HepG2 (cell line): ENCODE data around the gene TST. TPM values are rescaled to one million over a fixed set of nuclear protein-coding genes. Genes with fewer than 3 reads are reported as not detected.
A peak's percentile ranks its signal among the peaks of the same experiment; 100 is the strongest.

Experiments used
- AGO2 ChIP-seq: fragments of 200-400 bp; formaldehyde crosslinking; optimal IDR thresholded peaks from 2 replicates; pipeline ENCODE3; 2017; ENCODE audit warnings: mild to moderate bottlenecking, low read depth, low read length, moderate library complexity
- CREM ChIP-seq, 2 experiments: sonication (generic) in 1 of 2; formaldehyde crosslinking in 1 of 2; IDR thresholded peaks; 2 replicates each; pipeline versions ENCODE4 v1.4.0 to v1.6.1; 2016 to 2020; ENCODE audit warnings: antibody characterized with exemption in 1 of 2, mild to moderate bottlenecking in 1 of 2, missing genetic modification reagents in 1 of 2
- ESRRA ChIP-seq: sonication (generic); formaldehyde crosslinking; IDR thresholded peaks from 2 replicates; pipeline ENCODE4 v1.5.1; 2020; ENCODE audit warnings: mild to moderate bottlenecking, low read depth, missing genetic modification reagents
- FOXA1 ChIP-seq, 2 experiments: fragments of 450-650 bp in 1 of 2; sonication (generic) in 1 of 2; formaldehyde crosslinking in 1 of 2; IDR thresholded peaks; 2 replicates each; pipeline versions ENCODE4 v1.4.0 to v1.6.1; 2016 to 2020; ENCODE audit warnings: missing genetic modification reagents in 1 of 2
- GABPA ChIP-seq, 2 experiments: IDR thresholded peaks; 2 replicates each; pipeline ENCODE4 v1.6.1; 2011 to 2016; ENCODE audit warnings: low read depth in 2 of 2, low read length in 1 of 2, missing biosample characterization in 1 of 2, missing genetic modification characterization in 1 of 2
- HMG20A ChIP-seq: IDR thresholded peaks from 2 replicates; pipeline ENCODE4 v1.6.1; 2016; ENCODE audit warnings: borderline replicate concordance
- KDM1A ChIP-seq: IDR thresholded peaks from 2 replicates; pipeline ENCODE4 v1.6.1; 2016; ENCODE audit warnings: missing compliant biosample characterization
- KLF11 ChIP-seq: IDR thresholded peaks from 2 replicates; pipeline ENCODE4 v1.6.1; 2016; ENCODE audit warnings: missing compliant biosample characterization
- KLF15 ChIP-seq: sonication (generic); formaldehyde crosslinking; IDR thresholded peaks from 2 replicates; pipeline ENCODE4 v1.8.1; 2023; ENCODE audit warnings: borderline replicate concordance, mild to moderate bottlenecking, inconsistent platforms, missing genetic modification reagents, mixed read lengths
- MIER3 ChIP-seq: IDR thresholded peaks from 2 replicates; pipeline ENCODE4 v1.6.1; 2016; ENCODE audit warnings: missing compliant biosample characterization, borderline replicate concordance
- SMARCE1 ChIP-seq: fragments of 450-650 bp; IDR thresholded peaks from 2 replicates; pipeline ENCODE4 v1.6.1; 2017; ENCODE audit warnings: borderline replicate concordance
- TGIF2 ChIP-seq: IDR thresholded peaks from 2 replicates; pipeline ENCODE4 v1.6.1; 2016; ENCODE audit warnings: control low read depth, missing compliant biosample characterization
- THAP11 ChIP-seq: IDR thresholded peaks from 2 replicates; pipeline ENCODE4 v1.6.1; 2016; ENCODE audit warnings: missing biosample characterization, missing genetic modification reagents
- XRCC5 ChIP-seq: fragments of 200-400 bp; formaldehyde crosslinking; optimal IDR thresholded peaks from 2 replicates; pipeline ENCODE3; 2017; ENCODE audit warnings: mild to moderate bottlenecking, low read length
- ZFY ChIP-seq: sonication (generic); formaldehyde crosslinking; IDR thresholded peaks from 2 replicates; pipeline ENCODE4 v1.4.0; 2020; ENCODE audit warnings: missing genetic modification reagents
- ZNF232 ChIP-seq: sonication (generic); formaldehyde crosslinking; IDR thresholded peaks from 2 replicates; pipeline ENCODE4 v1.4.0; 2020; ENCODE audit warnings: missing genetic modification reagents, borderline replicate concordance
- ZNF24 ChIP-seq: fragments of 450-650 bp; IDR thresholded peaks from 2 replicates; pipeline ENCODE4 v1.6.1; 2017; ENCODE audit warnings: antibody characterized with exemption, mild to moderate bottlenecking
- ZNF431 ChIP-seq: sonication (generic); formaldehyde crosslinking; IDR thresholded peaks from 2 replicates; pipeline ENCODE4 v1.9.0; 2022; ENCODE audit warnings: missing genetic modification reagents, low read depth, mild to moderate bottlenecking, borderline replicate concordance
- ZNF567 ChIP-seq: sonication (generic); formaldehyde crosslinking; IDR thresholded peaks from 2 replicates; pipeline ENCODE4 v1.8.1; 2023; ENCODE audit warnings: mild to moderate bottlenecking, missing genetic modification reagents, borderline replicate concordance
- polyA plus RNA-seq, 8 experiments: library from polyadenylated mRNA; depleted of rRNA in 3 of 8; stranded (reverse) in 7 of 8; unstranded in 1 of 8; fragments of >200 nt; fragmentation: Illumina TruSeq in 4 of 8; extraction: Trizol in 4 of 8; gene quantifications; 2 replicates each; pipeline versions ENCODE4 v1.2.1 to v1.2.3, GENCODE V29; 2011 to 2016; ENCODE audit warnings: low read depth in 4 of 8, missing spikeins in 1 of 8, mixed read lengths in 1 of 8; ENCODE audit not compliant: insufficient read depth in 1 of 8
- total RNA-seq, 5 experiments: library from RNA; depleted of rRNA; stranded (reverse); fragments of >200 nt; fragmentation: Illumina TruSeq; extraction: Trizol; gene quantifications; 2 replicates each; pipeline ENCODE4 v1.2.3, GENCODE V29; 2016; ENCODE audit warnings: low read depth in 1 of 5
- TF ChIP-seq, protein P1 (sequence below): sonication (generic); formaldehyde crosslinking; IDR thresholded peaks from 2 replicates; pipeline ENCODE4 v1.4.0; 2020; ENCODE audit warnings: missing genetic modification reagents
- TF ChIP-seq, protein P2 (sequence below): IDR thresholded peaks from 2 replicates; pipeline ENCODE4 v1.6.1; 2012; ENCODE audit warnings: inconsistent platforms
- TF ChIP-seq, protein P3 (sequence below): sonication (generic); formaldehyde crosslinking; IDR thresholded peaks from 2 replicates; pipeline ENCODE4 v1.4.0; 2020; ENCODE audit warnings: missing genetic modification reagents
- TF ChIP-seq, protein P4 (sequence below): sonication (generic); formaldehyde crosslinking; IDR thresholded peaks from 2 replicates; pipeline ENCODE4 v1.8.0; 2022; ENCODE audit warnings: mild to moderate bottlenecking, missing genetic modification reagents, moderate library complexity
- TF ChIP-seq, protein P5 (sequence below), 2 experiments: fragments of 450-650 bp in 1 of 2; sonication (generic) in 1 of 2; formaldehyde crosslinking; IDR thresholded peaks; 2 replicates each; pipeline versions ENCODE4 v1.5.0 to v1.8.0; 2020 to 2022; ENCODE audit warnings: mild to moderate bottlenecking in 1 of 2, missing genetic modification reagents in 1 of 2

Gene TST
- total and polyA plus RNA-seq, 2 of the 13 experiments (the other 11 are each of a cell fraction or from before 2014, with no cell fraction given), result 44.6 to 63.6 TPM

DNA sequence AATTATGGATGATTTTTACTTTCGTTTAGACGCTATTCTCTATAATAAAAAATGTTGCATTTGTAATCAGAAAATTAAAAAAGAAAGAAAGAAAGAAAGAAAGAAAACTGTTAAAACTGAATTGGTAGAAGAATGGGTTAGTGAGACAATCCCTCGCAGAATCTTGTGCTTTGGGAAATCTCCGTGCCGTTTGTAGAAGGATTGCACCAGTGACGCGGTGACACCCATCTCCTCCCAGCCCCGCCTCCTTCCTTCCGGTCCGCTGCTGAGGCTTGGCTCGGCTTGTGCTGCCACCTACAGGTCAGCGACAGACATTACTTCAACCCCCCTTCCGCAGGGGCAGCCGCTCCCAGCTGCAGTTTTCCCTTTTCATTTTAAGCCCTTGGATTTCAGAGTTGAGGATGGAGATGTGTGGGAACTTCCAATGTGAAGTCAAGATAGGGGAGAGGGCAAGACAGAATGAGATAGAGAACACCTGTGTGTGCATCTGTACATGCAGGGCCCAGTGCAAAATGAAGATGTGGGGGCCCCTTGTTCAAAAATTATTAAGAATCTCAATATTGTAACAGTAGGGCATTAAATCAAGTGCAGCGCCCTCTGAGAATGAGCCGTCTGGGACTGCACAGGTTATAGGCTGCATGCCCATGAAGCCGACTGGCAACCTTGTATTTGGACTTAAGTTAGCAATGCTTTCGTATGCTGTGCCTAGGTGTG lies 41.1 kb downstream of the TST start (continued):
- TF ChIP-seq ZNF232 (CRISPR knock-in tag), result no peak
- TF ChIP-seq FOXA1 (IDR thresholded peaks at IDR 0.05), result no peak
- no peak for TF ChIP-seq FOXA1 (CRISPR knock-in tag; IDR thresholded peaks at IDR 0.05)
- TF ChIP-seq, protein P1, sequence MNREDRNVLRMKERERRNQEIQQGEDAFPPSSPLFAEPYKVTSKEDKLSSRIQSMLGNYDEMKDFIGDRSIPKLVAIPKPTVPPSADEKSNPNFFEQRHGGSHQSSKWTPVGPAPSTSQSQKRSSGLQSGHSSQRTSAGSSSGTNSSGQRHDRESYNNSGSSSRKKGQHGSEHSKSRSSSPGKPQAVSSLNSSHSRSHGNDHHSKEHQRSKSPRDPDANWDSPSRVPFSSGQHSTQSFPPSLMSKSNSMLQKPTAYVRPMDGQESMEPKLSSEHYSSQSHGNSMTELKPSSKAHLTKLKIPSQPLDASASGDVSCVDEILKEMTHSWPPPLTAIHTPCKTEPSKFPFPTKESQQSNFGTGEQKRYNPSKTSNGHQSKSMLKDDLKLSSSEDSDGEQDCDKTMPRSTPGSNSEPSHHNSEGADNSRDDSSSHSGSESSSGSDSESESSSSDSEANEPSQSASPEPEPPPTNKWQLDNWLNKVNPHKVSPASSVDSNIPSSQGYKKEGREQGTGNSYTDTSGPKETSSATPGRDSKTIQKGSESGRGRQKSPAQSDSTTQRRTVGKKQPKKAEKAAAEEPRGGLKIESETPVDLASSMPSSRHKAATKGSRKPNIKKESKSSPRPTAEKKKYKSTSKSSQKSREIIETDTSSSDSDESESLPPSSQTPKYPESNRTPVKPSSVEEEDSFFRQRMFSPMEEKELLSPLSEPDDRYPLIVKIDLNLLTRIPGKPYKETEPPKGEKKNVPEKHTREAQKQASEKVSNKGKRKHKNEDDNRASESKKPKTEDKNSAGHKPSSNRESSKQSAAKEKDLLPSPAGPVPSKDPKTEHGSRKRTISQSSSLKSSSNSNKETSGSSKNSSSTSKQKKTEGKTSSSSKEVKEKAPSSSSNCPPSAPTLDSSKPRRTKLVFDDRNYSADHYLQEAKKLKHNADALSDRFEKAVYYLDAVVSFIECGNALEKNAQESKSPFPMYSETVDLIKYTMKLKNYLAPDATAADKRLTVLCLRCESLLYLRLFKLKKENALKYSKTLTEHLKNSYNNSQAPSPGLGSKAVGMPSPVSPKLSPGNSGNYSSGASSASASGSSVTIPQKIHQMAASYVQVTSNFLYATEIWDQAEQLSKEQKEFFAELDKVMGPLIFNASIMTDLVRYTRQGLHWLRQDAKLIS (CRISPR knock-in tag), result no peak
- TF ChIP-seq THAP11 (CRISPR knock-in tag), result peak; percentile 64
- no peak for TF ChIP-seq ZFY (CRISPR knock-in tag)
- peak; percentile 88 for TF ChIP-seq XRCC5
- TF ChIP-seq KLF11 (CRISPR knock-in tag), result no peak
- peak; percentile 64 for TF ChIP-seq GABPA (IDR thresholded peaks at IDR 0.05; ENCODE audit: low read depth, low read length)
- peak; percentile 88 for TF ChIP-seq GABPA (CRISPR knock-in tag; IDR thresholded peaks at IDR 0.05; ENCODE audit: low read depth)
- TF ChIP-seq ZNF431 (CRISPR knock-in tag), result no peak
- TF ChIP-seq ZNF567 (CRISPR knock-in tag), result no peak
- TF ChIP-seq, protein P2, sequence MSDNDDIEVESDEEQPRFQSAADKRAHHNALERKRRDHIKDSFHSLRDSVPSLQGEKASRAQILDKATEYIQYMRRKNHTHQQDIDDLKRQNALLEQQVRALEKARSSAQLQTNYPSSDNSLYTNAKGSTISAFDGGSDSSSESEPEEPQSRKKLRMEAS, result peak; percentile 19; the same call in 1 of the 2 replicates
- no peak for TF ChIP-seq ZNF24
- no peak for TF ChIP-seq KDM1A (CRISPR knock-in tag)
- TF ChIP-seq MIER3 (CRISPR knock-in tag), result 0 out of 2 replicates have a peak, but pooled peaks have one; percentile 48
- TF ChIP-seq, protein P3, sequence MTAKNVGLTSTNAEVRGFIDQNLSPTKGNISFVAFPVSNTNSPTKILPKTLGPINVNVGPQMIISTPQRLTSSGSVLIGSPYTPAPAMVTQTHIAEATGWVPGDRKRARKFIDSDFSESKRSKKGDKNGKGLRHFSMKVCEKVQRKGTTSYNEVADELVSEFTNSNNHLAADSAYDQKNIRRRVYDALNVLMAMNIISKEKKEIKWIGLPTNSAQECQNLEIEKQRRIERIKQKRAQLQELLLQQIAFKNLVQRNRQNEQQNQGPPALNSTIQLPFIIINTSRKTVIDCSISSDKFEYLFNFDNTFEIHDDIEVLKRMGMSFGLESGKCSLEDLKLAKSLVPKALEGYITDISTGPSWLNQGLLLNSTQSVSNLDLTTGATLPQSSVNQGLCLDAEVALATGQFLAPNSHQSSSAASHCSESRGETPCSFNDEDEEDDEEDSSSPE (CRISPR knock-in tag), result no peak
- no peak for TF ChIP-seq HMG20A (CRISPR knock-in tag)
- no peak for TF ChIP-seq SMARCE1
- TF ChIP-seq KLF15 (CRISPR knock-in tag), result no peak
- TF ChIP-seq, protein P4, sequence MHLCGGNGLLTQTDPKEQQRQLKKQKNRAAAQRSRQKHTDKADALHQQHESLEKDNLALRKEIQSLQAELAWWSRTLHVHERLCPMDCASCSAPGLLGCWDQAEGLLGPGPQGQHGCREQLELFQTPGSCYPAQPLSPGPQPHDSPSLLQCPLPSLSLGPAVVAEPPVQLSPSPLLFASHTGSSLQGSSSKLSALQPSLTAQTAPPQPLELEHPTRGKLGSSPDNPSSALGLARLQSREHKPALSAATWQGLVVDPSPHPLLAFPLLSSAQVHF (CRISPR knock-in tag), result no peak
- no peak for TF ChIP-seq AGO2
- TF ChIP-seq CREM (IDR thresholded peaks at IDR 0.05), result peak; percentile 46; the same call in 1 of the 2 replicates
- no peak for TF ChIP-seq CREM (CRISPR knock-in tag; IDR thresholded peaks at IDR 0.05)
- no peak for TF ChIP-seq ESRRA (CRISPR knock-in tag)
- no peak for TF ChIP-seq TGIF2
- TF ChIP-seq, protein P5, sequence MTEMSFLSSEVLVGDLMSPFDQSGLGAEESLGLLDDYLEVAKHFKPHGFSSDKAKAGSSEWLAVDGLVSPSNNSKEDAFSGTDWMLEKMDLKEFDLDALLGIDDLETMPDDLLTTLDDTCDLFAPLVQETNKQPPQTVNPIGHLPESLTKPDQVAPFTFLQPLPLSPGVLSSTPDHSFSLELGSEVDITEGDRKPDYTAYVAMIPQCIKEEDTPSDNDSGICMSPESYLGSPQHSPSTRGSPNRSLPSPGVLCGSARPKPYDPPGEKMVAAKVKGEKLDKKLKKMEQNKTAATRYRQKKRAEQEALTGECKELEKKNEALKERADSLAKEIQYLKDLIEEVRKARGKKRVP (CRISPR knock-in tag; IDR thresholded peaks at IDR 0.05), result peak in 1 of 2 experiments; percentile 31; a peak in 1 of 4 replicates
